G401 (cell line): ENCODE results near the gene FARS2. TPM values are rescaled to one million over a fixed set of nuclear protein-coding genes. Genes with fewer than 3 reads are reported as not detected.

Experiments
- DNase-seq: peaks from one replicate; pipeline ENCODE4 v3.0.0-alpha.2; 2015; ENCODE audit warnings: low spot score
- in situ Hi-C: cut with HindIII; loops from 2 replicates; pipeline ENCODE4 v1.10.0; 2016; ENCODE audit warnings: low sequenced_read_pairs, mixed read lengths
- total RNA-seq: library from RNA; depleted of rRNA; stranded (reverse); fragments of >200 nt; shearing (Covaris generic); gene quantifications from 2 replicates; pipeline ENCODE4 v1.2.3, GENCODE V29; 2014

FARS2 gene
- total RNA-seq, 1 experiment from 2014 or later = 17.7 TPM

DNA sequence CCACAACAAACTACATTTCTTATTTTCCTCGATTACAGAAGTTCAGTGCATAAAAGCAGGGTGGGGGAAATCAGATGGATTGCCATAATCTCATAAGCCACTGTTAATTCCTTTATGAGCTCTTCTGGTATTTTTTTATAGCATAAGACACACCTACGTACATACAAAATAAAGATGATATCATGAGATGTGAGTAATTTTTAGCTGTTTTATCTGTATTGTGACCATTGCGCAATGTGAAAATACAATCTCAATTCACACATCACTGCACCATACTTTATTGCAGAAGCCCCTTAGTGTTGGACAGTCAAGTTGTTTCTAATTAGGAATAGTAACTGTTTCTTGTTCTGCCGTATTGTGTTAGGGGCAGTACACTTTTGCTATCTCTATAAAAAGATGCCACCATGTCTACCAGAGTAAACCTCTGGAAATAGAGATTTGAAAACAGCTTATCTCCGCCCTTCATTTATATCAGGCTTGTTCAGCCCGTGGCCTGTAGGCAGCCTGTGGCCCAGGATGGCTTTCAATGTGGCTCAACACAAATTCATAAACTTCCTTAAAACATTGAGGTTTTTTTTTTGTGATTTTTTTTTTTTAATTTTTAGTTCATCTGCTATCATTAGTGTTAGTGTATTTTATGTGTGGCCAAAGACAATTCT is 90.4 kb downstream of the FARS2 start:
- no peak for DNase-seq
- in situ Hi-C loops = no loop called here

DNA sequence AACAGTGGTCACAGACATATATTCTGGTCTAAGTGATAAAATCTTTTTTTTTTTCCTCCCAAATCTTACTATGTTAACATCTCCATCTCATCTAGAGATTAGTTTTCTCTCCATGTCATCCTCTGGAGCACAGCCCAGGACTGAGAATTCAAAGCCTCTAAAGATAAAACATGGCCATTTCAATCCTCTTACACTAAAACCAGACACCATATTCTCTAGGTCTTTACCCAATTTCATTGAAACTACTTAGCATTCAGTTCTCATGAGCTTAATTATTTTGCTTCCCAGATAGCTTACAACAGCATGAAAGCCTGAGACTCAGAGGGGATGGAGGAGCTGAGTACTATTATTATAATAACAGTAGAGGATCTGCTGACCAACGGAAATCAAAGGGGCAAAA is 92.7 kb downstream of the FARS2 start:
- DNase-seq = no peak
- in situ Hi-C loops = no loop called here

DNA sequence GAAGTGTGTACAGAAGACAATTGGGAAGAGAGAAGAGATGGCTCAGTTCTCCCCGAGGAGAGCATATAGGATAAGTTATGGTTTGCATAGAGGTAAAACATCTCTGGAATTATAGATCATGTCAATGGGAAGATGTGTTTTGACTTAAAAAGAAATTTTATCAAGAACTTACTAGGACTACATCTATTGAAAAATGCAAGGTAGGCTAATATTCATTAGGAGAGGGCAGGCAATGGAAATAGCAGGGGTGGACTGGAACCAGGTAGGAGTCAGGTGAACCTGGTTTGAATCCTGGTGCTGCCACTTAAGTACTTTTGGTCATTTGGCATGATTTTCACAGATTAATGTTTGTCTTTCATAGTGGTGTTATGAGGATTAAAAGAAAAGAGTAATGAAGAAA is 96.2 kb downstream of the FARS2 start:
- DNase-seq = no peak
- in situ Hi-C loops = no loop called here

DNA sequence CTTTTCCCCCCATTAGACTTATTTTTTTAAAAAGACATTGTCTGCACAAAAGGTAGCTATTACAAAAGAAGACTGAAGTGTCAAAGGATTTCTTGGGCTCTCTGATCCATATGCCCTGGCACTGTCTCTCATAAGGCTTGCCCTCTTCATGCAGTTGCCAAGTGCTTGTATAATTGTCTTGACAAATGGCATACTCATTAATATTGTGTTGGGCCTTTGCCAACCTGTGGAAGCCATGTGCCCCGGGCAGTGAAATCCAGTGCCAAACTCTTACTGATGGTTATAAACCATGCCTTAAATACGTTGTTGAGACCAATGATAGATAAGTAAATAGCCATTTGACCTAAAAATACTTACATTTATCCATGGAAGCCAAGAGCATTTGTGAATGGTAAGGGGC is 98.1 kb downstream of the FARS2 start:
- in situ Hi-C loops = no loop called here
- DNase-seq = peak; percentile 68

DNA sequence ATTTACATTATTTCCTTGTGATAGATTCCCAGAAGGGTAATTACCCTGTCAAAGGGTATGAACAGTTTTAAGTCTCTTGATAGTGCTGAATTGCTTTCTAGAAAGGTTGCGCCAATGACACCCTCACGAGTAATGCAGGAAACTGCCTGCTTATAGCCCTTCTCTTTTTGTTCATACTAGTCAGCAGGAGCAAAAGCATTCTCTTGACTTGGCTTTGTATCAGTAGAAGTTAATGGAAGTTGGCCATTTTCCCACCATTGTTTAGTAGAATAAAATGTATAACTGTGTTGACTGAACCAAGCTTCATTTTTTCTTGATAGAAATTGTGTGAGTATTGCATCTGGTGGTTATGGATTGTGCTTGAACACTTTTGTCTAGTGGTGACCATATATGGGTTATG is 100.1 kb downstream of the FARS2 start:
- no peak for DNase-seq

DNA sequence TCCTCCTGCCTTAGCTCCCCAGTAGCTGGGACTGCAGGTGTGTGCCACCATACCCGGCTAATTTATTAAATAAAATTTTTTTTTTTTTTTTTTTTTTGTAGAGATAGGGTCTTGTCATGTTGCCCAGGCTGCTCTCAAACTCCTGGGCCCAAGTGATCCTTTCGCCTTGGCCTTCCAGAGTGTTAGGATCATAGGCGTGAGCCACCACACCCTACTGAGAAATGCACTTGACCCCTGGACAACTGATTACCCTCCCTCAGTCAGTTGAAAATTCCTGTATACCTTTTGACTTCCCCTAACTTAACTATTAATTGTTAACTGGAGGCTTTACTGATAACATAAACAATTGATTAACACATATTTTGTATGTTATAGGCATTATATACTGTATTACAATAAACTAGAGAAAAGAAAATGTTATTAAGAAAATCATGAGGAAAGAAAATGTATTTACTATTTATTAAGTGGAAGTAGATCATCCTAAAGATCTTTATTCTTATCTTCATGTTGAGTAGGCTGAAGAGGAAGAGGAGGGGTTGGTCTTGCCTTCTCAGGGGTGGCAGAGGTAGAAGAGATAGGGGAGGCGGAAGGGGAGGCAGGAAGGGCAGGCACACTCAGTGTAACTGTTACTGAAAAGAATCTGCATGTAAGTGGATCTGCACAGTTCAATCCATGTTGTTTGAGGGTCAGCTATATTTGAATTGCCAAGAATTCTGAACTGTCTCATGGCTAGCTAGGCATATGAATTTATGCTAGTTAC is 104.3 kb downstream of the FARS2 start:
- DNase-seq = no peak
- in situ Hi-C loops = no loop called here

More for the DNA sequence above, 100.1 kb downstream of the FARS2 start:
- in situ Hi-C loops = no loop called here

DNA sequence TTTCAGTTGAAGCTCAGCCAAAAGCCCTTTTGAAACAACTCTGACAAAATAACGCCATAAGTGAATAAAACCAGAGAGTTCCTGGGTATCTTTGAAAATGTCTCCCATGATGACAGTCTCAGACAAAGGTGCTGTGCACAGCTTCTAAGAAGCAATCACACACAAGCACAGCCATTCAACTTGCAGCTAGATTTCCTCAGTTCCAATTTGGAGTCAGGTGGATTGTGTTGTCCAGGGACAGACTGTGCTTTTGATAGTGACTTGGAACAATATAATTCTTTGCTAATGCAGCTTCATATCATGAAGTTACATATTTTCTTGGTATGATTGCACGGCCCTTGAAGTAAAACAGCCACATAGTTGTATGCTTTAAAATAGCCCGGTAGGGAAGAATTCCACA is 105.6 kb downstream of the FARS2 start:
- in situ Hi-C loops = no loop called here
- no peak for DNase-seq

DNA sequence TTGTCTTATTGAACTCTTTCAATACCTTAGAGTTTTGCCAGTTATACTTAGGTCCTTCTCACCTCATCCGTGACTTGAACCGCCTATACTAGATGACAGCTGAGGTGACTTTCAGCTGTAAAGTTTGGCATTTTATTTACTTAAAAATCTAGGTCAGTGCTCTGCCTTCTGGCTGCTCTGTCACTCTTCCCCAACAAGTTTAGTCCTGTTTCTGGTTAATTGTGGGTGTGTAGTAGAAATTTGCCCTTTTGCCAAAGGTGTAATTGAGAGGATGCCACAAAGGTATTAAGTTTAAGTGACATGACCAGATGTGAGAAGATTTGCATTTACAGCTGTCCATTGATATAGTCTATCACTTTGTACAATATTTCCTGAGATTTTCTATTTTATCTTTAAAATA is 106.2 kb downstream of the FARS2 start:
- in situ Hi-C loops = no loop called here

DNA sequence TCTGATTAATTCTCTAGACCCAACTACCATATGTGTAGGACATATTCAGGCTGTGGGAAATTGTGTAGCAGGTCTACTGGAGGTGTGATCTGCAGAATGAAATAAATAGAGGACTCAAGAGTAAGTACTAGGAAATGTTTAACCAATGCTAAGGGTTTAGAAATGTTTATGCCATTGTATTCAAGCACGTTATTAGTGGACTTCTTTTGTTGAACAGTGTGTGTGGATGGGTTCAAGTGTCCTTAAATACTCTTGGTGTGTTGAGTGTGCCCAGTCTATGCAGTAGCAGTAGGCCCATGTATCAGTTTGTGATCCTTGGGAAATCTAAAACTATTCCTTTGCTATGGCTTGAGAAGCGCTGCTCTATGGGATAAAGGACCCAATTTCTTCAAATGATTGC is 112.1 kb downstream of the FARS2 start:
- no peak for DNase-seq
- in situ Hi-C loops = no loop called here

More for the DNA sequence above, 106.2 kb downstream of the FARS2 start:
- no peak for DNase-seq

DNA sequence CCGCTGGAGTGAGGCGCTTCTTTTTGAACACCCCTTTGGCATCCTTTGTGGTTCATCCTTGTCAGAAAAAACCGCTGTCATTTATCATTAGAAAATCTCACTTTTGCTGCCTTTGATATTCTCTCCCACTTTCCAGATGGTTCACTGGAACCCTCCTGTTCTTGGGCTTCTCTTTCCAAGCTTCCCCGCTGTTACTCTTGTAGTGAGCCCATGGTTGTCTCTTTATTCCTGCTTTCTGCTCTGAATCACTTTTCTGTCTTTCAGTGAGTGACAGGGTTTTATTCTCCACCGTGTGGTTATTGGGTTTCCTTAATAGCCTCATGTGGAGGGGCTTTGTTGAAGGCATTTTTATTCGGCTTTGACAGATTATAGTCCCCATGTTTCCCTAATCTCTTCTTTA is 117.0 kb downstream of the FARS2 start:
- DNase-seq = peak; percentile 72
- in situ Hi-C loops = no loop called here

DNA sequence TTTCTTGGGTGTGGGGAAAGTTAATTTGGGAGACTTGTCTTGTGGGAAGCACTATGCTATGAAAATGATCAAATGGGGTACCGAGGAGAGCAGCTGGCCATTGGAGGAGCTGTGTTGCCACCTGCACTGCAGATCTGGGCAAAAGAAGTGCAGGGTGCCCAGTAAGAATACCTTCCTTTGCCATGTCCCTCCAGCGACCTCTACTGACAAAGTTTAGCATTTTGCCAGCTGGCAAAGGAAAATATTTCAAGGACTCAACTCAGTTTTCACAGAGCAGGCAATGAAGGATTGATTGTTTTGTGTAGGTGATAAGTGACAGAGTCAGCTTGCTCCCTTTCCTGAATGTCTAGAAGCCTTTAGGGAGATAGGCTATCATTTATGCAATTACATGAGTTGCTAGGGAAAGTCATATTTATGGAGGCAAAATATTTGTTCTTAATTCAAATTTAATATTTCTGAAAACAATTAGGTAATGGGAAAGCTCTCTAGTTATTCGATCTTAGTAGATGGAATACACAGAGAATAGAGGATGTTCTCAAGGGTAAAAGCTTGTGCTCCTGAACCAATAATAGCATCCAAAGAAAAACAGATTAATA is 118.4 kb downstream of the FARS2 start:
- in situ Hi-C loops = no loop called here
- DNase-seq = no peak

DNA sequence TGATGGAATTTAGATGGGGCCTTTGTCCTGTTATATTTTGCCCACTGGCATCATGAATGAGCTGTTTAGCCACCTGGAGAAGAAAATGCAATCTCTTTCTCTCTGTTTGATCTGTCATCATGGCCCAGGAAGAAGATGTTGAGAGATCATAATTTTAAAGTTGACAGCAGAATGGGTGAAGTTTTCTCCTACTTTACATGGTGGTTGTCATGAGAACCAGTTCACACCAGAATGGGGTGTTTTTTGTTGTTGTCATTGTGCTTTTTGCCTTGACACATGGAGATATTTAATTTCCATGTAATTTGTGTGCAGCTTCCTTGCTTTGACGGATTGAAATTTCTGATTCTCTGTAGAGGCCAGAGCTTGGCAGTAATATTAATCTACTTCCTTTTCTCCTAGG is 122.5 kb downstream of the FARS2 start:
- no peak for DNase-seq
- in situ Hi-C loops = no loop called here

DNA sequence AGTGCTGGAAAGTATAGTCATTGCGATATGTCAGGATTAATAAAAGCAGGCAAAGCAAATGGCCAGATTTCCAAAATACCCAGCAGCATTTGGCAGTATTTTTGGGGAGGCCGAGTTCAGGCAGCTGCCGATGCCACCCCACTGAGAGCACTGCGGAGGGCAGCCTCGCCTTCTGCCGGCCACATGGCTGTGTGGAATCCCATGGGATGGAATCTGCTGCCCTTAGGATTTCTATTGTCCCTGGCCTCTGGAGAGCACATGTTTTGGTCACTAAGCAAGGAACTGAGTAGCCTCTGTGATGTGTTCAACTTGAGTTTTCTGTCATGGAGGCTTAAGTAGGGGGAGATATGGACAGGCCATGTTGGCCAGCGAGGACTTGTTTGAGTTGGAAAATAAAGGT is 123.0 kb downstream of the FARS2 start:
- DNase-seq = no peak
- in situ Hi-C loops = no loop called here

DNA sequence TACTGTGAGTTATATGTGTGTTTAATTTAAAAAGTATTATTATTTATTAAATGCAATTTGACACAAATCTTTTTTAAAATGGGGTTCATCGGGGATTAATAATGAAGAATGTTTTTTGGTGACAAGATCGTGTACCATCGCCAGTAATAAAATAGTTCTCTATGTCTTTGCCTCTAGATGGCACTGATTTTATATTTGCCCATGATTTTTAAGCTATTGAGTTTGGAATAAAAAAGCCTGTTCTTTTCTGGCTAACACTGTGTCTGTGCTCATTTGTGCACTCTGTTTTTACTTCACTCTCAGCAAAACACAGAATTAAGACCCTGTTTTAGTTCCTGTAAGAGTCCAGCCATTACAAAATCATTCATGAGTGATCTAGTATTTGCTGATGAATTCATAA is 127.0 kb downstream of the FARS2 start:
- in situ Hi-C loops = no loop called here
- no peak for DNase-seq

DNA sequence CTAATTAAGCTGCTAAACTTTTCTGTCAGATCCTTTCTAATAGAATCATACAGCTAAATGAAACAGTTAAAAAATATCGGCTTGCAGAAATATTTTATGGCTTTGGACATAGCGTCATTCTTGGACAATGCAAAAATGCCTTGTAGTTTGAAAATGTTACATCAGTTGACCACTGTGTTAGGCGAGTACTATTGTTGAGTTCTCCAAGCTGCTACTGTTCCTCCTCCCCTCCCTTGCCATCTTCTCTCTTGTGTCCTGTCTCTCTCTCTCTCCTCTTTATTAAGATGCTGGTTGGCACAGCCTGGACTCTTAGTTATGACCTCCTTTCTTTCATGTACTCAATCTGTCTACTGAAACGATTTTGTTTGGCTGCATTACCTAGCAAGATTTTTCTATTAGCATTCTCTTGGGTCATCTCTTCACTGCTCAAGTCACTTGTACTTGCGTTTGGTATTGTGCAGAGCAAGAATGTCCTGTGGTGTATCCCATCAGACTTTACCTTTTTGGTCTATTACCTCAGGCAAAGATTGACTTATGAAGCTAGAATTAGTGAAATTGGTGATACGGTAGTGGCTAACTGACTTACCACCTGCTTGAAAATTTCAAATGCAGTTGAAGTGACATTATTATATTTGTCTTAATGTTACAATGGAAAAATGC is 127.9 kb downstream of the FARS2 start:
- in situ Hi-C loops = no loop called here
- DNase-seq = no peak

DNA sequence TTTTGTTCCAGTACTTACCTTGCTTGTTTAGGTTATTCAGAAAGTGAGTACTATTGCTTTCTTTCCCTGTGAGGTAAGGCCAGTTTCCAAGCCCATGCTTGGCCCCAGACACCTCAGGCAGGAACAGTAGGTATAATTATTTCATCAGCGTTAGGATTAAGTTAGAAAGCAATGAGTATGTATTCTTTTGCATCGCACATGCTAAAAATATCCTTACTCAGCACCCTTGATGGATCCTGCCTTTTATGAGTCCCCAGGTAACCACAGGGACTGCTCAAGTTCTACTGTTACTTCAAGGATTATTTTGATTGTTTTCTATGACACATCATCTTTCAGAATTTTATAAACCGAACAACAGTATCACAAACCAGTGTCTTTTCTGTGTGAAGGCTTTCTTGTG is 128.9 kb downstream of the FARS2 start:
- no peak for DNase-seq
- in situ Hi-C loops = no loop called here

DNA sequence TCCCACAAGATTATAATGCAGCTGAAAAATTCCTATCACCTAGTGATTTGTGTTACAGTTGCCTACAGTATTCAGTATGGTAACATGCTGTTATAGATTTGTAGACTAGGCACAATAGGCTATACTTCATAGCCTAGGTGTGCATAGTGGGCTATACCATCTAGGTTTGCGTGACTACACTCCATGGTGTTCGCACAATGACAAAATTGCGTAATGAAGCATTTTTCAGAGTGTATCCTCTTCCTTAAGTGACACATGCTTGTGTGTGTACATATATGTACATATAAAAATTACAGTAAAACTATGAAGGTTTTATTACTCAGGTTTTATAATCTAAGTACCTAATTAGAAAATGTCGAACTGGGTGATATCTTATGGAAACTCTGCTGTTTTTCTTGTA is 133.0 kb downstream of the FARS2 start:
- no peak for DNase-seq
- in situ Hi-C loops = no loop called here

DNA sequence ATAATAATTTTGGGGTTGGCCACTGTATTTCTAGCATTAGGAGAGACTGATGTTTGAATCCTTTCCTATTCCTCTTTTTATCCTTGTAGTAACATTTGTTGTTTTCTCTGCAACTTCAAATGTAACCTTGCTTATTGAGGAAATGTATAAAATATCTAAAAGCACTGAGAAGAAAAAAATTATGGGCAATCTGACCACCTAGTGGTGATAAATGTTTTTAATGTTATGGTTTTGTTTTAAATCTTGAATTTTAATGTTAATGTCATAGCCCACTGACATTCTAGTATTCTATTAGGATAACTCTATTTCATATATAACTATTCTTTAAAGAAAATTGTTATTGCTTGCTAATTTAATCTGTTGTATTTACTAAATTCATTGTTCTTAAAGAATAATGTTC is 134.4 kb downstream of the FARS2 start:
- DNase-seq = no peak

DNA sequence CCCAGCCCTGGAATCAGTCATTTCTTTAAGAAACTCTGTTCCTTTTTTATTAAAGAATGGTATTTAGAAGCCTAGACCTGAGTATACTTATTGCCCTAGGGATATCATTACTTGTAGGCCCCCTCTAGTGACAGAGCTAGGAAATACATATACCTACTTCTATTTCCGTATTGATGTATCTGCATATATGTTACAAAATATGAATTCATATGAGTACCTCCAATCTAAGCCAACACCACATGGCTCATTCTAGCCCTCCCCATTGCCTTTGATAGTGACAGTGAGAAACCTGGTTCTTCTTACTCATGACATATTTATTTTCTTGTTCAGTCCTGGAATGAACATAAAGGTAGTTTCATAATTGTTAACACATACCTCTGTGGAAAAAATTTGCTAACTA is 137.2 kb downstream of the FARS2 start:
- no peak for DNase-seq
- in situ Hi-C loops = no loop called here

More for the DNA sequence above, 134.4 kb downstream of the FARS2 start:
- in situ Hi-C loops = no loop called here

DNA sequence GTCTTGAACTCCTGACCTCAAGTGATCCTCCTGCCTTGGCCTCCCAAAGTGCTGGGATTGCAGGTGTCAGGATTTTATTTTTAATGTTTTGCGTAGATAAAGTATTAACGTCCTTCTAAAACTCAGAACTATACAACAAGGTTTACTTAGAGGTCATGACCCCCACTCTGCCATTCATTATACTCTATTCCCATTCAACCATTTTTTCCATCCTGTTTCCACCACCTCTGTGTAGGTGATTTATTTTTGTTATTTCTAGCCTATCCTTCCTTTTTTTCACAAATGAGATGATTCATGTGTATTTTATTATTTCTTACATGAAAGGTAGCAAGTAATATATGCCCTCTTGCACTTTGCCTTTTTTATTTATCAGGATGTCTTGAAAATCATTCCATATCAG is 138.1 kb downstream of the FARS2 start:
- DNase-seq = no peak
- in situ Hi-C loops = no loop called here
